ENCODE measurements around the gene LRRN4CL.
"Not testable (repeated sequence)": the region's sequence is repeated elsewhere in the genome, so short reads cannot be mapped to it uniquely, and the experiment has no call there.

The LRRN4CL gene

GRCh38 chr11:62676698-62677097, 12.6 kb downstream of the LRRN4CL start:
- DNase-seq (ENCODE audit: low read depth), result no peak

GRCh38 chr11:62675415-62675814, 13.9 kb downstream of the LRRN4CL start:
- not testable (repeated sequence) for DNase-seq (ENCODE audit: low read depth)

GRCh38 chr11:62673196-62673525, 16.2 kb downstream of the LRRN4CL start:
- no peak for DNase-seq (ENCODE audit: low read depth)

GRCh38 chr11:62671608-62672389, 17.5 kb downstream of the LRRN4CL start, which contains the start of the genes LBHD1 and UQCC3:
Gene LBHD1, minus strand, starts transcription at chr11:62672267. Its CDS starts 2,236 bp downstream, at chr11:62670031.
Gene UQCC3, plus strand, starts transcription at chr11:62671673. Its CDS starts 73 bp downstream, at chr11:62671746.
- DNase-seq (ENCODE audit: low read depth), result peak; percentile 83

GRCh38 chr11:62671236-62671607, 18.1 kb downstream of the LRRN4CL start:
- DNase-seq (ENCODE audit: low read depth), result no peak

- no peak for DNase-seq (ENCODE audit: low read depth)
Observed at GRCh38 chr11:62669420-62670161, 19.7 kb downstream of the LRRN4CL start.

GRCh38 chr11:62667460-62667859, 21.9 kb downstream of the LRRN4CL start:
- DNase-seq (ENCODE audit: low read depth), result no peak

- no peak for DNase-seq (ENCODE audit: low read depth)
Observed at GRCh38 chr11:62666259-62666926, 22.9 kb downstream of the LRRN4CL start.

GRCh38 chr11:62665599-62666258, 23.6 kb downstream of the LRRN4CL start:
- DNase-seq (ENCODE audit: low read depth), result peak; percentile 76

- DNase-seq (ENCODE audit: low read depth), result peak; percentile 88
Observed at GRCh38 chr11:62665075-62665598, 24.2 kb downstream of the LRRN4CL start, which contains the start of the genes C11orf98 and CSKMT. Gene C11orf98, minus strand, starts transcription at chr11:62665210. Its CDS starts 41 bp downstream, at chr11:62665169. Gene CSKMT, plus strand, starts transcription at chr11:62665312. Its CDS starts 568 bp downstream, at chr11:62665880.

GRCh38 chr11:62664405-62665074, 24.8 kb downstream of the LRRN4CL start:
- peak; percentile 59 for DNase-seq (ENCODE audit: low read depth)

- DNase-seq (ENCODE audit: low read depth), result no peak
Observed at GRCh38 chr11:62656796-62657429, 32.4 kb downstream of the LRRN4CL start.

- no peak for DNase-seq (ENCODE audit: low read depth)
Observed at GRCh38 chr11:62654297-62654696, 35.0 kb downstream of the LRRN4CL start.

GRCh38 chr11:62652161-62653006, 36.9 kb downstream of the LRRN4CL start:
- no peak for DNase-seq (ENCODE audit: low read depth)

GRCh38 chr11:62650283-62650682, 39.0 kb downstream of the LRRN4CL start:
- not testable (repeated sequence) for DNase-seq (ENCODE audit: low read depth)

- DNase-seq (ENCODE audit: low read depth), result no peak
Observed at GRCh38 chr11:62649486-62649885, 39.8 kb downstream of the LRRN4CL start.

- DNase-seq (ENCODE audit: low read depth), result no peak
Observed at GRCh38 chr11:62648967-62649364, 40.4 kb downstream of the LRRN4CL start.

- no peak for DNase-seq (ENCODE audit: low read depth)
Observed at GRCh38 chr11:62648185-62648966, 41.0 kb downstream of the LRRN4CL start.

GRCh38 chr11:62647609-62648005, 41.7 kb downstream of the LRRN4CL start:
- no peak for DNase-seq (ENCODE audit: low read depth)
